Activated T-cell treated with anti-CD3 and anti-CD28 coated beads, Interleukin-2, amount 50 U/mL, for 4 hours (primary cell): ENCODE measurements around the gene APPL1. TPM values are rescaled to one million over a fixed set of nuclear protein-coding genes. Genes with fewer than 3 reads are reported as not detected.
A peak's percentile ranks its signal among the peaks of the same experiment; 100 is the strongest.

Experiments
- ATAC-seq, 2 donors: fragments of 200-7000 bp; cut with Tn5 transposase; one replicate each; pipeline ENCODE4 v1.10.0; 2021
- DNase-seq: peaks from one replicate; pipeline ENCODE4 v3.0.0-alpha.2; 2020
- H3K27me3 Mint-ChIP-seq: one replicate; pipeline ENCODE4 v1.8.0; 2021; ENCODE audit warnings: low read depth, mixed read lengths
- H3K36me3 Mint-ChIP-seq: one replicate; pipeline ENCODE4 v1.8.0; 2022; ENCODE audit warnings: mixed read lengths; ENCODE audit not compliant: insufficient read depth
- H3K4me1 Mint-ChIP-seq: one replicate; pipeline ENCODE4 v1.8.0; 2021; ENCODE audit warnings: low read depth, mixed read lengths
- H3K4me3 Mint-ChIP-seq: one replicate; pipeline ENCODE4 v1.8.0; 2021; ENCODE audit warnings: mild to moderate bottlenecking, moderate library complexity, mixed read lengths
- H3K9me3 Mint-ChIP-seq: one replicate; pipeline ENCODE4 v1.8.0; 2021; ENCODE audit warnings: mixed read lengths
- total RNA-seq, 3 donors: library from RNA; stranded (reverse); gene quantifications; one replicate each; pipeline ENCODE4 v1.2.1, GENCODE V29; 2021

The APPL1 gene
- total RNA-seq, 3 donors from 2014 or later: 24.2 to 29.1 (median 26.2) TPM

DNA sequence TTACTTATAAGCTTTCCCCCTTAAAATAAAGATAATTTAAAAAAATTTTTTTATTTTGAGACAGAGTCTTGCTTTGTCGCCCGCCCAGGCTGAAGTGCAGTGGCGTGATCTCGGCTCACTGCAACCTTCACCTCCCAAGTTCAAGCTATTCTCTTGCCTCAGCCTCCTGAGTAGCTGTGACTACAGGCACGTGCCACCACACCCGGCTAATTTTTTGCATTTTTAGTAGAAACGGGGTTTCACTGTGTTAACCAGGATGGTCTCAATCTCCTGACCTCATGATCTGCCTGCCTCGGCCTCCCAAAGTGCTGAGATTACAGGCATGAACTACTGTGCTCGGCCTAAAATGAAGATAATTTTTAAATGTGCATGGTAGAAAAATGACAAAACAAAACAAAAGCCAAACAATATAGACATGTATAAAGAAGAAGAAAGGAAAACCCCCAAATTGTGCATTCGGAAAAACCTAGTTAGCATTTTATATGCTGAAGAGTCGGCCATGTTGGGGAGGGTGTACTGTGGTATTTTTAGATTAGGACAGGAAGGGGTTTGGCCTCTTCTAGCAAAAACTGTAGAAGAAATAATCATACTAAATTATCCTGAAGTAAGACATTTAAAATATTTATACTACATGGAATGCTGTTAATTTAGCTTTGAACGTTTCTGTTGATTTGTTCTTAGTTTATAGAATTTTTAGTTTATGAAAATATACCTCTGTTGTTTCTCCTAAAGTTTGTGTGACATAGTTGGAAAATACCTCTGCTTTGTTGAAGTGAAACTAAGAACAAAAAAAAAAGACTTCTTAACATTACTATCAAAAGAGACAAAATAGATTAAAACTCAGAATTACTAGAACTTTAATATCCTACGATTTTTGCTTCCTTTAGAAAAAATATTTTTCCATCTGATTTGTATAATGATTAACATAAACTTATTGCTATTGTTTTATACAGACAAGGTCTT is 7.4 kb downstream of the APPL1 start:
- no peak for ATAC-seq
- H3K36me3 Mint-ChIP-seq: peaks cover 19% of the 10 kb centered on the region
- no peaks in the 10 kb centered on the region for H3K9me3 Mint-ChIP-seq
- H3K4me3 Mint-ChIP-seq: no peak overlapping the region
- H3K4me1 Mint-ChIP-seq: peaks cover 8% of the 10 kb centered on the region
- no peak for DNase-seq
- H3K27me3 Mint-ChIP-seq: no peaks in the 10 kb centered on the region

GRCh38 chr3:57244946-57245345 is 17.4 kb downstream of the APPL1 start:
- H3K4me1 Mint-ChIP-seq: no peaks in the 10 kb centered on the region
- H3K27me3 Mint-ChIP-seq: no peaks in the 10 kb centered on the region
- DNase-seq (no peak), ATAC-seq (no peak)
- no peak overlapping the region for H3K4me3 Mint-ChIP-seq
- peaks cover 48% of the 10 kb centered on the region for H3K36me3 Mint-ChIP-seq
- H3K9me3 Mint-ChIP-seq: no peaks in the 10 kb centered on the region

DNA sequence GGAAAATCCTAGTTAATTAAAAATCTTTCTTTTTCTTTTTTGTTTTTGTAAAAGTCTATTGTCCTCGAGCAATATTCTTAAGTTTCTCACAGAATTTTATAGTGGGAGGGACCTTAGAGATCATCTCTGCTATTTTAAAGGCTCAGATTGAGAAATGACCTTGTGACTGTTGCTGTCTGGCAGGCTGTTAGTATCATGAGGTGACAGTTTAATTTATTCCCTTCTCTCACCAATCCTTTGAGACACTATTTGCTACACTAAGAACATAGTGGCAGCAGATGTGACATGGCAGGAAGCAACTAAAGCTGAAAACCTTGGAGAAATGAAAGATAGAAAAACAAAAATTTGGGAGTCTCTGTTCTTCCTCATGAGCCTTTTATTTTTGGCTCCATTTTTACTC is 24.9 kb downstream of the APPL1 start:
- H3K4me3 Mint-ChIP-seq: no peak overlapping the region
- no peaks in the 10 kb centered on the region for H3K9me3 Mint-ChIP-seq
- no peaks in the 10 kb centered on the region for H3K4me1 Mint-ChIP-seq
- ATAC-seq (no peak), DNase-seq (no peak)
- peaks cover 30% of the 10 kb centered on the region for H3K36me3 Mint-ChIP-seq
- H3K27me3 Mint-ChIP-seq: no peaks in the 10 kb centered on the region

GRCh38 chr3:57256844-57257243 is 29.3 kb downstream of the APPL1 start:
- Mint-ChIP-seq H3K36me3 (peaks cover 42% of the 10 kb centered on the region), H3K4me3 (no peak overlapping the region), H3K27me3 (no peaks in the 10 kb centered on the region), H3K4me1 (no peaks in the 10 kb centered on the region), H3K9me3 (no peaks in the 10 kb centered on the region)
- no peak for DNase-seq
- ATAC-seq: no peak

GRCh38 chr3:57257678-57258077 is 30.1 kb downstream of the APPL1 start:
- no peaks in the 10 kb centered on the region for H3K27me3 Mint-ChIP-seq
- H3K36me3 Mint-ChIP-seq: peaks cover 45% of the 10 kb centered on the region
- ATAC-seq: no peak
- H3K9me3 Mint-ChIP-seq: no peaks in the 10 kb centered on the region
- no peak for DNase-seq
- H3K4me3 Mint-ChIP-seq: no peak overlapping the region
- no peaks in the 10 kb centered on the region for H3K4me1 Mint-ChIP-seq

DNA sequence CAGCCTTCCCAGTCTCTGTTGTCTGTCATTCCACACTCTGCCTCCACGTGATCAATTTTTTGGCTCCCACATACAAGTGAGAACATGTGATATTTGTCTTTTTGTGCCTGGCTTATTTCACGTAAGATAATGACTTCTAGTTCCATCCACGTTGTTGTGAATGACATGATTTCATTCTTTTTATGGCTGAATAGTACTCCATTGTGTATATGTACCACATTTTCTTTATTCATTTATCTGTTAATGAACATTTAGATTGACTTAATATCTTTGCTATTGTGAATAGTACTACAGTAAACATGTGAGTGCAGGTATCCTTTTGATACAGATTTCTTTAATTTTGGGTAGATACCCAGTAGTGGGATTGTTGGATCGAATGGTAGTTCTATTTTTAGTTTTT is 33.6 kb downstream of the APPL1 start:
- no peak for DNase-seq
- no peaks in the 10 kb centered on the region for H3K27me3 Mint-ChIP-seq
- peaks cover 65% of the 10 kb centered on the region for H3K36me3 Mint-ChIP-seq
- no peak for ATAC-seq
- no peak overlapping the region for H3K4me3 Mint-ChIP-seq
- H3K4me1 Mint-ChIP-seq: no peaks in the 10 kb centered on the region
- peaks cover 12% of the 10 kb centered on the region for H3K9me3 Mint-ChIP-seq

DNA sequence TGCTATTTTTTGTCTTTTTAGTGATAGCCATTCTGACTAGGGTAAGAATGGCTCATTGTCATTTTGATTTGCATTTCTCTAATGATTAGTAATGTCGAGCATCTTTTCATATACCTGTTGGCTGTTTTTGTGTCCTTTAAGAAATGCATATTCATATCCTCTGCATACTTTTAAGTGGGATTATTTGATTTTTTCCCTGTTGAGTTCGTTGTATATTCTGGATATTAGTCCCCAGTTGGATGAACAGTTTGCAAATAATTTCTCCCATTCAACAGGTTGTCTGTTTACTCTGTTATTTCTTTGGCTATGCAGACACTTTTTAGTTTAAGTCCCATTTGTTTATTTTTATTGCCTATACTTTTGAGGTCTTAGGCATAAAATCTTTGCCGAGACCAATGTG is 34.4 kb downstream of the APPL1 start:
- ATAC-seq (no peak), DNase-seq (no peak)
- no peak overlapping the region for H3K4me3 Mint-ChIP-seq
- no peaks in the 10 kb centered on the region for H3K27me3 Mint-ChIP-seq
- H3K4me1 Mint-ChIP-seq: no peaks in the 10 kb centered on the region
- H3K36me3 Mint-ChIP-seq: peaks cover 73% of the 10 kb centered on the region
- H3K9me3 Mint-ChIP-seq: peaks cover 12% of the 10 kb centered on the region

- DNase-seq (no peak), ATAC-seq (no peak)
- Mint-ChIP-seq H3K4me1 (no peaks in the 10 kb centered on the region), H3K36me3 (peaks cover 62% of the 10 kb centered on the region), H3K4me3 (no peak overlapping the region), H3K27me3 (no peaks in the 10 kb centered on the region), H3K9me3 (peaks cover 10% of the 10 kb centered on the region)
These were observed 40.9 kb downstream of the APPL1 start for GRCh38 chr3:57268416-57268815.

DNA sequence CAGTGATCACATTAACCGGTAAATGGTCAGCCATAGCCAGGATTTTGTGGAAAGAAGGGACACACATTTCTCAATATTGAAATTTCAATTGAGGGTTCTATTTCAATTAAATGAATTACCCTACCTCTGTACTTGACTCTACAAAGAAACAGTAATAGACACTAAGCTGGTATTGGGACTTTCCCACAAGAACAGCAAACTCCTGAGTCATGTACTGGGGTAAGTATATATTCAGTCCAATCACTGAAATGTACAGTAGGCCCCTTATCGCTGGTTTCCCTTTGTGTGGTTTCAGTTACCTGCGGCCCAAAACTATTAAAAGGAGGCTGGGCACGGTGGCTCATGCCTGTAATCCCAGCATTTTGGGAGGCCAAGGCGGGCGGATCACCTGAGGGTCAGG is 47.3 kb downstream of the APPL1 start:
- Mint-ChIP-seq H3K4me3 (no peak overlapping the region), H3K36me3 (peaks cover 10% of the 10 kb centered on the region), H3K9me3 (no peaks in the 10 kb centered on the region), H3K27me3 (no peaks in the 10 kb centered on the region), H3K4me1 (no peaks in the 10 kb centered on the region)
- DNase-seq (no peak), ATAC-seq (peak in 1 of 2 donors; percentile 48)

GRCh38 chr3:57275393-57275792 is 47.9 kb downstream of the APPL1 start:
- DNase-seq (no peak), ATAC-seq (no peak)
- no peaks in the 10 kb centered on the region for H3K4me1 Mint-ChIP-seq
- no peaks in the 10 kb centered on the region for H3K27me3 Mint-ChIP-seq
- no peak overlapping the region for H3K4me3 Mint-ChIP-seq
- no peaks in the 10 kb centered on the region for H3K9me3 Mint-ChIP-seq
- H3K36me3 Mint-ChIP-seq: peaks cover 10% of the 10 kb centered on the region

GRCh38 chr3:57278237-57278636 is 50.7 kb downstream of the APPL1 start:
- Mint-ChIP-seq H3K27me3 (no peaks in the 10 kb centered on the region), H3K36me3 (peaks cover 2% of the 10 kb centered on the region), H3K4me3 (no peak overlapping the region), H3K4me1 (no peaks in the 10 kb centered on the region), H3K9me3 (no peaks in the 10 kb centered on the region)
- no peak for ATAC-seq
- no peak for DNase-seq

DNA sequence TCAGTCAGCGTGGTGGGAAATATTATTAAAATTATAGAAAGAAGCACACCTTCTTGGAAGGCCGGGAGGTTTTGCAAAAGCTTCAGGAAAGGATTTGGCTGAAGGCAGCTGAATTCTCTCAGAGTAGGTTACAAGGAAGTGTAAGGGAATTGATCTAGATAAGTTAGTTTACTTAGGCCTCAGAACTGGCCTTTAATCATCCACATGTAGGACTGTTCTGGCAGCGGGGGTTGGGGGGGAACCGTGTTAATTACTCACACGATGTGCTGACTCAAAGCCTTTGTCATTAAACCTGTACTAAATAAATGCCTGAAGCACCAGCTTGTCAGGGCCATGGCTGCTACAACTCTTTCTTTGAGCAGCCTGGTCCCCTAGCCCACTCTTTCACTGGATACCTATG is 52.2 kb downstream of the APPL1 start:
- ATAC-seq: no peak

DNA sequence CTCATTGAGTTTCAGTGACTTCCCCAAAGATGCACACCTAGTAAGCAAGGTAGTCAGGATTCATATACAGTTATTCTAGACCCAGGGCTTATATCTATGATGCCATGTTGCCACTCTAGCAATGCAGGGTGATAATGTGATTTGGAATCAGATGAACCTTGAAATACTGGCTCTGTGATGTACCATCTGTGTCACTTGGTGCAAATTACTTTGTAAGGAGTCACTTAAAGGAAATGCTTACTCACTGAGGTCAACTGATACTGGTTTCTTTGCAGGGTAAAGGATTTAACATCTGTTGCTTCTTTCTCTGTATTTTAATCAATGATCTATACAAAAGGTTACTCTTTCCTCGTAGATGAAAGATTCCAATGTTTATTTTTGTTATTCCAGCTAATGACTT is 54.2 kb downstream of the APPL1 start:
- no peak overlapping the region for H3K4me3 Mint-ChIP-seq
- H3K27me3 Mint-ChIP-seq: no peaks in the 10 kb centered on the region
- DNase-seq (no peak), ATAC-seq (no peak)
- H3K36me3 Mint-ChIP-seq: no peaks in the 10 kb centered on the region
- no peaks in the 10 kb centered on the region for H3K4me1 Mint-ChIP-seq
- H3K9me3 Mint-ChIP-seq: peaks cover 3% of the 10 kb centered on the region

More for the DNA sequence above, 52.2 kb downstream of the APPL1 start:
- no peak overlapping the region for H3K4me3 Mint-ChIP-seq
- no peaks in the 10 kb centered on the region for H3K27me3 Mint-ChIP-seq
- H3K36me3 Mint-ChIP-seq: no peaks in the 10 kb centered on the region
- DNase-seq: no peak
- H3K4me1 Mint-ChIP-seq: no peaks in the 10 kb centered on the region
- no peaks in the 10 kb centered on the region for H3K9me3 Mint-ChIP-seq

GRCh38 chr3:57283334-57283733 is 55.8 kb downstream of the APPL1 start:
- peaks cover 3% of the 10 kb centered on the region for H3K9me3 Mint-ChIP-seq
- no peak overlapping the region for H3K4me3 Mint-ChIP-seq
- H3K36me3 Mint-ChIP-seq: no peaks in the 10 kb centered on the region
- no peaks in the 10 kb centered on the region for H3K4me1 Mint-ChIP-seq
- no peaks in the 10 kb centered on the region for H3K27me3 Mint-ChIP-seq
- no peak for ATAC-seq
- no peak for DNase-seq

DNA sequence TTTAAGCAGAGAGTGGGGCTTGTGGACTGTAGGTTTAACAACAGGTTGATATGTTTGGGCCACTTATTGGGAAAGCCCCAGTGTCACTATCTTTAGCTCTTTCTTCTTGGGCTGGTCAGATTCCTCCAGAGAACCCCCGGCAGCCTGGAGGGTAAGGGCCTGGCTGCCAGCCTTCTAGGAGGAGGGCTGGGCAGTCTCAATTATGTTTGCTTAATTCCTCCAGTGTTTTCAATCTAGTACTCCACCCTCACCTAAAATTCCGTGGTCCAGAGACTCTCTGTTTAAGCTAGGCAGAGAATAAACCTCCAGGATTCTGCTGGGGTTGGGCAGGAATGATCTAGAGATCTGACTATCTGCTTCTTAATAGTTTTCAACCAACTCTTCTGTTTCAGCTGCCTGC is 59.7 kb downstream of the APPL1 start:
- H3K36me3 Mint-ChIP-seq: no peaks in the 10 kb centered on the region
- no peaks in the 10 kb centered on the region for H3K4me1 Mint-ChIP-seq
- no peak overlapping the region for H3K4me3 Mint-ChIP-seq
- no peak for ATAC-seq
- H3K9me3 Mint-ChIP-seq: peaks cover 3% of the 10 kb centered on the region
- no peak for DNase-seq
- peaks cover 10% of the 10 kb centered on the region for H3K27me3 Mint-ChIP-seq
